Stomach (tissue), 4 donors: ENCODE measurements around the gene REXO1.

Source experiments
- CTCF ChIP-seq, 7 experiments: fragments of 450-650 bp in 4 of 7; fragments of 200-600 bp in 3 of 7; sonication (generic) in 3 of 7; IDR thresholded peaks; one replicate each; pipeline ENCODE4 v1.5.1; 2016 to 2019; ENCODE audit warnings: antibody characterized with exemption in 7 of 7, control low read depth in 2 of 7, mild to moderate bottlenecking in 1 of 7
- POLR2A ChIP-seq, 4 donors: fragments of 450-650 bp; IDR thresholded peaks; one replicate each; pipeline ENCODE4 v1.6.1; 2016; ENCODE audit warnings: antibody characterized with exemption in 4 of 4, control low read depth in 2 of 4, mild to moderate bottlenecking in 1 of 4, moderate library complexity in 1 of 4
- POLR2AphosphoS5 ChIP-seq, 3 donors: sonication (generic); formaldehyde crosslinking; IDR thresholded peaks; one replicate each; pipeline ENCODE4 v1.6.1; 2016; ENCODE audit warnings: antibody characterized with exemption in 3 of 3

DNA sequence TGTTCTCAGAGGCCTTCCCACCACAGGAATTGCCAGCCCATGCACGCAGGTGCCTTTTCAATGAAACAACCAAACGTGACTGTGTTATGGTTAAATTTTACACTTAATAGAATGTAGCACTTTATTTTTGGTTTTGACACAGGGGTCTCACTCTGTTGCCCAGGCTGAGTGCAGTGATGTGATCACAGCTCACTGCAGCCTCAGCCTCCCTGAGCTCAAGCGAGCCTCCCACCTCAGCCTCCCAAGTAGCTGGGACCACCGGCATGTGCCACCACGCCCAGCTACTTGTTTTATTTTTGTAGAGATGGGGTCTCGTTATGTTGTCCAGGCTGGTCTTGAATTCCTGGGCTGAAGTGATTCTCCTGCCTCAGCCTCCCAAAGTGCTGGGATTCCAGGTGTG, 43.4 kb downstream of the REXO1 start:
- no peak for TF ChIP-seq POLR2A (IDR thresholded peaks at IDR 0.05)
- TF ChIP-seq POLR2AphosphoS5 (IDR thresholded peaks at IDR 0.05) = no peak
- no peak for TF ChIP-seq CTCF (IDR thresholded peaks at IDR 0.05)
